Measurements from ENCODE around the gene SOWAHC. TPM values are rescaled to one million over a fixed set of nuclear protein-coding genes. Genes with fewer than 3 reads are reported as not detected.

Gene SOWAHC
- total and polyA plus RNA-seq, 2 donors (not counting 1 experiment from before 2014, with no cell fraction given), result 4.4 to 7.1 TPM

GRCh38 chr2:109660046-109660860 lies 46.1 kb downstream of the SOWAHC start:
- H3K36me3 ChIP-seq (ENCODE audit: control insufficient read depth, insufficient read depth, low read length), result no peaks in the 10 kb centered on the region
- H2AFZ ChIP-seq (ENCODE audit: low read length), result no peak overlapping the region
- no peaks in the 10 kb centered on the region for H3K4me1 ChIP-seq (ENCODE audit: control insufficient read depth, extremely low read depth, insufficient read depth, low read length)
- H3K9me3 ChIP-seq (ENCODE audit: control insufficient read depth, insufficient read depth, low read depth, low read length), result no peaks in the 10 kb centered on the region
- no peak overlapping the region for H3K27ac ChIP-seq (ENCODE audit: insufficient read depth, low read length)
- TF ChIP-seq, protein P1, sequence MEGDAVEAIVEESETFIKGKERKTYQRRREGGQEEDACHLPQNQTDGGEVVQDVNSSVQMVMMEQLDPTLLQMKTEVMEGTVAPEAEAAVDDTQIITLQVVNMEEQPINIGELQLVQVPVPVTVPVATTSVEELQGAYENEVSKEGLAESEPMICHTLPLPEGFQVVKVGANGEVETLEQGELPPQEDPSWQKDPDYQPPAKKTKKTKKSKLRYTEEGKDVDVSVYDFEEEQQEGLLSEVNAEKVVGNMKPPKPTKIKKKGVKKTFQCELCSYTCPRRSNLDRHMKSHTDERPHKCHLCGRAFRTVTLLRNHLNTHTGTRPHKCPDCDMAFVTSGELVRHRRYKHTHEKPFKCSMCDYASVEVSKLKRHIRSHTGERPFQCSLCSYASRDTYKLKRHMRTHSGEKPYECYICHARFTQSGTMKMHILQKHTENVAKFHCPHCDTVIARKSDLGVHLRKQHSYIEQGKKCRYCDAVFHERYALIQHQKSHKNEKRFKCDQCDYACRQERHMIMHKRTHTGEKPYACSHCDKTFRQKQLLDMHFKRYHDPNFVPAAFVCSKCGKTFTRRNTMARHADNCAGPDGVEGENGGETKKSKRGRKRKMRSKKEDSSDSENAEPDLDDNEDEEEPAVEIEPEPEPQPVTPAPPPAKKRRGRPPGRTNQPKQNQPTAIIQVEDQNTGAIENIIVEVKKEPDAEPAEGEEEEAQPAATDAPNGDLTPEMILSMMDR (conservative IDR thresholded peaks at IDR 0.05 in 1 of 2, IDR thresholded peaks at IDR 0.05 in 1 of 2; ENCODE audit: low read depth in 1 of 2, low read length in 2 of 2), result no peak
- TF ChIP-seq EZH2 (IDR thresholded peaks at IDR 0.05; ENCODE audit: low read length, missing control alignments), result no peak
- no peak overlapping the region for H3K4me3 ChIP-seq (replicated peaks in 1 of 4; ENCODE audit: control extremely low read depth in 1 of 4, insufficient read depth in 1 of 4, low read depth in 3 of 4, low read length in 4 of 4)
- H4K20me1 ChIP-seq (ENCODE audit: control insufficient read depth, extremely low read depth, insufficient read depth, low read length), result no peaks in the 10 kb centered on the region
- H3K27me3 ChIP-seq (ENCODE audit: control insufficient read depth, insufficient read depth, low read length), result peaks cover 11% of the 10 kb centered on the region
- no peak overlapping the region for H3K9ac ChIP-seq (ENCODE audit: insufficient read depth, low read length)
- H3K79me2 ChIP-seq (ENCODE audit: control insufficient read depth, insufficient read depth, low read length), result no peaks in the 10 kb centered on the region
- no peak for DNase-seq (ENCODE audit: low read depth in 2 of 2)
- no peak overlapping the region for H3K4me2 ChIP-seq (ENCODE audit: extremely low read depth, insufficient read depth, low read length)

DNA sequence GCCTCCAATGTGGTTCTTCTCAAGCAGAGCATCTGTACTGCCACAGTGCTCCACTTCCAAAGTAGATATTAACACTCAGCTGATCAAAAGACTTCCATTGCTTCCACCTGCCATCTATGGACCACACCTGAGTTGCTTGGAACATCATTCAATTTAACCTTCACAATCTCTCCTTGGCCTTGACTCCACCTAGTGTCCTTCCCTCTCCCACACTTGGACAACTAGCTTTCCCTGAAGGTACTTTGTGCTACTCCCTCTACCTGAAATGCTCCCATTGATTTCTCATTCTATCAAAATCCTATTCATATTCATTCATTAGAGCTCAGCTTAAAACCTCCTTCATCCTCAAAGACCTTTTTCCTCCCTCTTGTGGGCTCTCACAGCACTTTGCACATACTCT lies 48.7 kb downstream of the SOWAHC start:
- Histone ChIP-seq H3K9ac (ENCODE audit: insufficient read depth, low read length) (no peak overlapping the region), H3K27ac (ENCODE audit: insufficient read depth, low read length) (no peak overlapping the region), H3K27me3 (ENCODE audit: control insufficient read depth, insufficient read depth, low read length) (peaks cover 11% of the 10 kb centered on the region), H3K79me2 (ENCODE audit: control insufficient read depth, insufficient read depth, low read length) (no peaks in the 10 kb centered on the region), H3K4me2 (ENCODE audit: extremely low read depth, insufficient read depth, low read length) (no peak overlapping the region), H4K20me1 (ENCODE audit: control insufficient read depth, extremely low read depth, insufficient read depth, low read length) (no peaks in the 10 kb centered on the region), H3K36me3 (ENCODE audit: control insufficient read depth, insufficient read depth, low read length) (no peaks in the 10 kb centered on the region), H3K9me3 (ENCODE audit: control insufficient read depth, insufficient read depth, low read depth, low read length) (no peaks in the 10 kb centered on the region), H2AFZ (ENCODE audit: low read length) (no peak overlapping the region), H3K4me1 (ENCODE audit: control insufficient read depth, extremely low read depth, insufficient read depth, low read length) (no peaks in the 10 kb centered on the region), H3K4me3 (replicated peaks in 1 of 4; ENCODE audit: control extremely low read depth in 1 of 4, insufficient read depth in 1 of 4, low read depth in 3 of 4, low read length in 4 of 4) (no peak overlapping the region)
- TF ChIP-seq, protein P1 (conservative IDR thresholded peaks at IDR 0.05 in 1 of 2, IDR thresholded peaks at IDR 0.05 in 1 of 2; ENCODE audit: low read depth in 1 of 2, low read length in 2 of 2), result no peak
- no peak for TF ChIP-seq EZH2 (IDR thresholded peaks at IDR 0.05; ENCODE audit: low read length, missing control alignments)
- no peak for DNase-seq (ENCODE audit: low read depth in 2 of 2)

GRCh38 chr2:109663721-109664120 lies 49.6 kb downstream of the SOWAHC start:
- Histone ChIP-seq H3K27ac (ENCODE audit: insufficient read depth, low read length) (no peak overlapping the region), H2AFZ (ENCODE audit: low read length) (no peak overlapping the region), H3K9ac (ENCODE audit: insufficient read depth, low read length) (no peak overlapping the region), H3K4me3 (replicated peaks in 1 of 4; ENCODE audit: control extremely low read depth in 1 of 4, insufficient read depth in 1 of 4, low read depth in 3 of 4, low read length in 4 of 4) (no peak overlapping the region), H3K9me3 (ENCODE audit: control insufficient read depth, insufficient read depth, low read depth, low read length) (no peaks in the 10 kb centered on the region), H3K4me2 (ENCODE audit: extremely low read depth, insufficient read depth, low read length) (no peak overlapping the region), H3K27me3 (ENCODE audit: control insufficient read depth, insufficient read depth, low read length) (peaks cover 11% of the 10 kb centered on the region), H4K20me1 (ENCODE audit: control insufficient read depth, extremely low read depth, insufficient read depth, low read length) (no peaks in the 10 kb centered on the region), H3K4me1 (ENCODE audit: control insufficient read depth, extremely low read depth, insufficient read depth, low read length) (no peaks in the 10 kb centered on the region), H3K36me3 (ENCODE audit: control insufficient read depth, insufficient read depth, low read length) (no peaks in the 10 kb centered on the region), H3K79me2 (ENCODE audit: control insufficient read depth, insufficient read depth, low read length) (no peaks in the 10 kb centered on the region)
- DNase-seq (ENCODE audit: low read depth in 2 of 2), result peak; percentile 79 to 90
- TF ChIP-seq, protein P1 (conservative IDR thresholded peaks at IDR 0.05 in 1 of 2, IDR thresholded peaks at IDR 0.05 in 1 of 2; ENCODE audit: low read depth in 1 of 2, low read length in 2 of 2), result no peak
- no peak for TF ChIP-seq EZH2 (IDR thresholded peaks at IDR 0.05; ENCODE audit: low read length, missing control alignments)
